ENCODE data around the gene NAGLU.

The NAGLU gene

DNA sequence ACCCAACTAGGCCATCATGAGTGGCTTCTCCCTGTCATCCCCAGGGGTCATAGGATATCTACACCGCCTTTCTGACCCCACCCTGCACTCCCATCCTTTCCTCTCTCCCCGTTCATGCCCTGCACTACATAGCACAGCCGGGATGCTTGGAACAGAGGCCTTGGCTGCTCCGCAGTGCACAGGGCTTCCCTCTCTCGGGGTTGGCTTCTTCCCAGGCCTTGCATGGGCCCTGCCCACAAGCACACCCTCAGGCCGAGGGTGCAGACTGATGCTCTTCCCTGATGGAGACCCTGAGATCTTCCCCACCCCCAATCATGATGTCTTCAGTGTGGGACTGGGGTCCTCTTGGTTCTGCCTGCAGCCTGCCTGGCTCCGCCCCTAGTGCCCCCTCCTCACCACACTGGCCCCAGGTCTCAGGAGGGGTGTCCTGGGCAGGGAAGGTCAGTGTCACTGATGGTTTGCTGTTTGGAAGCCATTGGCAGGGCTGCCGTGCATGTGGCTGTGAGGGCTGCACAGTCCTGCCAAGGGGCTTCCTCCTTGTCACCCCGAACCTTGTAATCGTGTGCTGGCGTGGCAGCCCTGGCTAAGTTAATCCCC is 14.3 kb upstream of the NAGLU start:
- DNase-seq = no peak
- TF ChIP-seq, protein P1, sequence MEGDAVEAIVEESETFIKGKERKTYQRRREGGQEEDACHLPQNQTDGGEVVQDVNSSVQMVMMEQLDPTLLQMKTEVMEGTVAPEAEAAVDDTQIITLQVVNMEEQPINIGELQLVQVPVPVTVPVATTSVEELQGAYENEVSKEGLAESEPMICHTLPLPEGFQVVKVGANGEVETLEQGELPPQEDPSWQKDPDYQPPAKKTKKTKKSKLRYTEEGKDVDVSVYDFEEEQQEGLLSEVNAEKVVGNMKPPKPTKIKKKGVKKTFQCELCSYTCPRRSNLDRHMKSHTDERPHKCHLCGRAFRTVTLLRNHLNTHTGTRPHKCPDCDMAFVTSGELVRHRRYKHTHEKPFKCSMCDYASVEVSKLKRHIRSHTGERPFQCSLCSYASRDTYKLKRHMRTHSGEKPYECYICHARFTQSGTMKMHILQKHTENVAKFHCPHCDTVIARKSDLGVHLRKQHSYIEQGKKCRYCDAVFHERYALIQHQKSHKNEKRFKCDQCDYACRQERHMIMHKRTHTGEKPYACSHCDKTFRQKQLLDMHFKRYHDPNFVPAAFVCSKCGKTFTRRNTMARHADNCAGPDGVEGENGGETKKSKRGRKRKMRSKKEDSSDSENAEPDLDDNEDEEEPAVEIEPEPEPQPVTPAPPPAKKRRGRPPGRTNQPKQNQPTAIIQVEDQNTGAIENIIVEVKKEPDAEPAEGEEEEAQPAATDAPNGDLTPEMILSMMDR (IDR thresholded peaks at IDR 0.05; ENCODE audit: low read depth, low read length) = no peak
- no peaks in the 10 kb centered on the region; the same call in 1 of the 2 replicates for H3K27me3 ChIP-seq
- peaks cover 27% of the 10 kb centered on the region for H3K36me3 ChIP-seq
- peaks cover 29% of the 10 kb centered on the region for H3K4me1 ChIP-seq
- no peak overlapping the region for H3K4me3 ChIP-seq (ENCODE audit: low read depth, low read length)
- no peaks in the 10 kb centered on the region for H3K9me3 ChIP-seq

GRCh38 chr17:42522263-42522790 is 13.7 kb upstream of the NAGLU start:
- Histone ChIP-seq H3K4me3 (ENCODE audit: low read depth, low read length) (no peak overlapping the region), H3K36me3 (peaks cover 21% of the 10 kb centered on the region), H3K4me1 (peaks cover 28% of the 10 kb centered on the region), H3K9me3 (no peaks in the 10 kb centered on the region), H3K27me3 (no peaks in the 10 kb centered on the region; the same call in 1 of the 2 replicates)
- DNase-seq = no peak
- TF ChIP-seq, protein P1 (IDR thresholded peaks at IDR 0.05; ENCODE audit: low read depth, low read length) = no peak

DNA sequence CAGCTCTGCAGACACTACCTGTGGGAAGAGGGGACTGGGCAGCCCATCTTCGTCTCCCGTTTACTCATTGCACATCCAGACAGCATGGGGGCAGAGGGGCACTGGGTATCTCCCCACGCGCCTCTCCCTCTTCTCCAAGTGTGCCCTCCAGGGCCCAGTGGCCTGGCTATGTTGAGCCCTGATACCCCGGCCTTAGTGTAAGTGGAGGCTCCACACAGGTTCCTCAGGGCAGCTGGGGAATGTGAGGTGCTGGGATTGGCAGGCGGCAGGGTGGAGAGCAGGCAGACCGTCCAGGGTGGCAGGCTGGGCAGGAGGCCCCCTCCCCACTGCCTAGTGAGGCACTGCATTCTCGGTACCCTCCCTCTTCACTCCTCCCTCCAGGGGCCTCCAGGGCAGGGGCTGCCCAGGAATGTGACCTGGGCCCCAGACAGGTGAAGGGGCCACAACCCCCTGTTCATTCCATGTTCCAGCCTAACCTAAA is 13.2 kb upstream of the NAGLU start:
- DNase-seq = no peak

DNA sequence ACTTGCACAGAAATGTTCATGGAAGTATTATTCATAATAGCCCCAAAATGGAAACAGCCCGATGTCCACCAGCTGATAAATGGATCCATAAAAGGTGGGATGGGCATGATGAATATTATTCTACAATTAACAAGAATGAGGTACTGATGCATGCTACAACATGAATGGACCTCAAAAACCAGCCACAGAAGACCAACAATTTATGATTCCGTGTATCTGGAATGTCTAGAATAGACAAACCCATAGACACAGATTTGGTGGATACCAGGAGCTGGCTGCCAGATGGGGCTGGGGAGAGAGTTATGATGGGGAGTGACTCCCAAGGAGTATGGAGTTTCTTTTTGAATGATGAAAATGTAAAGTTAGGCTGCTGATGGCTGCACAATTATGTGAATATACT is 10.8 kb upstream of the NAGLU start:
- no peak for DNase-seq
- Histone ChIP-seq H3K36me3 (peaks cover 15% of the 10 kb centered on the region), H3K27me3 (no peaks in the 10 kb centered on the region), H3K4me3 (ENCODE audit: low read depth, low read length) (no peak overlapping the region), H3K4me1 (no peaks in the 10 kb centered on the region; the same call in none of the 2 replicates), H3K9me3 (no peaks in the 10 kb centered on the region)
- TF ChIP-seq, protein P1 (IDR thresholded peaks at IDR 0.05; ENCODE audit: low read depth, low read length) = no peak

More for the DNA sequence above, 13.2 kb upstream of the NAGLU start:
- Histone ChIP-seq H3K36me3 (peaks cover 18% of the 10 kb centered on the region), H3K9me3 (no peaks in the 10 kb centered on the region), H3K4me3 (ENCODE audit: low read depth, low read length) (no peak overlapping the region), H3K27me3 (no peaks in the 10 kb centered on the region), H3K4me1 (peaks cover 23% of the 10 kb centered on the region)
- TF ChIP-seq, protein P1 (IDR thresholded peaks at IDR 0.05; ENCODE audit: low read depth, low read length) = no peak

DNA sequence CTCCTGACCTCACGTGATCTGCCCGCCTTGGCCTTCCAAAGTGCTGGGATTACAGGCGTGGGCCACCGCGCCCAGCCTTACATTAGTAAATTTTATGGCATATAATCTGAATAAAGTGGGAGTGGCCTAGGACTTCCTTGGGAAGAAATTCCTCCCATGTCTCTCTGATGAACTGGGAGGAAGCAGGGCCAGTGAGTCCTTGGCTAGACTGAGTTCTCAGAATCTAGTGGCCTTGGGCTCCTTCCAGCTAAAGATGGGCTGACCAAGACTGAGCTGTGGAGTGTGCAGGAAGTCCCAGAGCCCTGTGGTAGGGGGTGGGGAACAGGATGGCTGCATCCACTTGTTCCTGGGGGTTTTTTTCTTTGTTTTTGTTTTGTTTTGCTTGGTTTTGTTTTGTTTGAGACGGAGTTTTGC is 10.0 kb upstream of the NAGLU start:
- DNase-seq = no peak
- no peak overlapping the region for H3K4me3 ChIP-seq (ENCODE audit: low read depth, low read length)
- H3K9me3 ChIP-seq = no peaks in the 10 kb centered on the region
- no peaks in the 10 kb centered on the region for H3K4me1 ChIP-seq
- no peaks in the 10 kb centered on the region for H3K27me3 ChIP-seq
- peaks cover 12% of the 10 kb centered on the region for H3K36me3 ChIP-seq
- TF ChIP-seq, protein P1 (IDR thresholded peaks at IDR 0.05; ENCODE audit: low read depth, low read length) = no peak

- no peaks in the 10 kb centered on the region for H3K9me3 ChIP-seq
- TF ChIP-seq, protein P1 (IDR thresholded peaks at IDR 0.05; ENCODE audit: low read depth, low read length) = no peak
- no peak overlapping the region for H3K4me3 ChIP-seq (ENCODE audit: low read depth, low read length)
- no peak for DNase-seq
- H3K4me1 ChIP-seq = no peaks in the 10 kb centered on the region
- no peaks in the 10 kb centered on the region for H3K27me3 ChIP-seq
- no peaks in the 10 kb centered on the region for H3K36me3 ChIP-seq
Observed at GRCh38 chr17:42527932-42528331, 8.1 kb upstream of the NAGLU start.

All from BE2C (cell line).